ENCODE data around the gene ZBTB42. TPM values are rescaled to one million over a fixed set of nuclear protein-coding genes. Genes with fewer than 3 reads are reported as not detected.

The ZBTB42 gene
- total RNA-seq, 2 experiments from 2014 or later, result 3.1 to 3.4 TPM

GRCh38 chr14:104757681-104758392 is 43.1 kb upstream of the ZBTB42 start:
- Mint-ChIP-seq H3K36me3 (peaks cover 39% of the 10 kb centered on the region), H3K9me3 (no peaks in the 10 kb centered on the region), H3K27me3 (no peaks in the 10 kb centered on the region), H3K27ac (no peak overlapping the region), H3K4me3 (no peak overlapping the region), H3K4me1 (ENCODE audit: low read depth) (peaks cover 22% of the 10 kb centered on the region)
- DNase-seq, result no peak
- ChIA-PET POLR2A (no interaction called here), CTCF (interaction anchor here (2.0 kb wide), 1 partner anchor 11 kb away, joined by 7 read pairs; no protein-coding TSS in a partner anchor)
- intact Hi-C loops (cut with micrococcal nuclease), result no loop called here

- peaks cover 30% of the 10 kb centered on the region for H3K36me3 Mint-ChIP-seq
- no peak overlapping the region for H3K4me3 Mint-ChIP-seq
- no peak overlapping the region for H3K27ac Mint-ChIP-seq
- ChIA-PET CTCF (interaction anchor here (1.5 kb wide), 1 partner anchor 9 kb away, joined by 5 read pairs; no protein-coding TSS in a partner anchor), POLR2A (interaction anchor here (1.5 kb wide), 1 partner anchor 42 kb away, joined by 3 read pairs; the partner anchor contains the start of gene ZBTB42)
- peaks cover 14% of the 10 kb centered on the region for H3K4me1 Mint-ChIP-seq (ENCODE audit: low read depth)
- intact Hi-C loops (cut with micrococcal nuclease), result no loop called here
- DNase-seq, result no peak
- no peaks in the 10 kb centered on the region for H3K27me3 Mint-ChIP-seq
- no peaks in the 10 kb centered on the region for H3K9me3 Mint-ChIP-seq
Measured at GRCh38 chr14:104758981-104759969, 41.6 kb upstream of the ZBTB42 start.

- CTCF ChIA-PET, result interaction anchor here (0.8 to 7.5 kb wide), 3 partner anchors 13 to 61 kb away, joined by 3 to 99 read pairs (median 4); partner anchors contain the start of gene SIVA1
- no peak overlapping the region for H3K27ac Mint-ChIP-seq
- no peak overlapping the region for H3K4me3 Mint-ChIP-seq
- POLR2A ChIA-PET, result no interaction called here
- intact Hi-C loops (cut with micrococcal nuclease), result no loop called here
- DNase-seq, result no peak
- peaks cover 20% of the 10 kb centered on the region for H3K36me3 Mint-ChIP-seq
- H3K27me3 Mint-ChIP-seq, result no peaks in the 10 kb centered on the region
- no peaks in the 10 kb centered on the region for H3K9me3 Mint-ChIP-seq
- no peaks in the 10 kb centered on the region for H3K4me1 Mint-ChIP-seq (ENCODE audit: low read depth)
Measured at GRCh38 chr14:104765517-104765916, 35.4 kb upstream of the ZBTB42 start.

GRCh38 chr14:104766256-104766862 is 34.5 kb upstream of the ZBTB42 start:
- Mint-ChIP-seq H3K4me1 (ENCODE audit: low read depth) (no peaks in the 10 kb centered on the region), H3K36me3 (peaks cover 21% of the 10 kb centered on the region), H3K27ac (no peak overlapping the region), H3K4me3 (no peak overlapping the region), H3K27me3 (no peaks in the 10 kb centered on the region), H3K9me3 (peaks cover 4% of the 10 kb centered on the region)
- DNase-seq, result no peak
- ChIA-PET POLR2A (no interaction called here), CTCF (interaction anchor here (0.8 to 7.5 kb wide), 5 partner anchors 14 to 62 kb away, joined by 3 to 99 read pairs (median 4); partner anchors contain the start of gene SIVA1)
- intact Hi-C loops (cut with micrococcal nuclease), result no loop called here

GRCh38 chr14:104766863-104767633 is 33.9 kb upstream of the ZBTB42 start:
- Mint-ChIP-seq H3K27me3 (no peaks in the 10 kb centered on the region), H3K9me3 (peaks cover 4% of the 10 kb centered on the region), H3K4me1 (ENCODE audit: low read depth) (no peaks in the 10 kb centered on the region), H3K36me3 (peaks cover 27% of the 10 kb centered on the region), H3K4me3 (no peak overlapping the region), H3K27ac (no peak overlapping the region)
- CTCF ChIA-PET, result interaction anchor here (0.8 to 7.5 kb wide), 5 partner anchors 14 to 62 kb away, joined by 3 to 99 read pairs (median 4); partner anchors contain the start of gene SIVA1
- no peak for DNase-seq
- intact Hi-C loops (cut with micrococcal nuclease), result no loop called here
- POLR2A ChIA-PET, result no interaction called here

- no peaks in the 10 kb centered on the region for H3K27me3 Mint-ChIP-seq
- peaks cover 4% of the 10 kb centered on the region for H3K9me3 Mint-ChIP-seq
- H3K4me1 Mint-ChIP-seq (ENCODE audit: low read depth), result no peaks in the 10 kb centered on the region
- intact Hi-C loops (cut with micrococcal nuclease), result no loop called here
- ChIA-PET POLR2A (no interaction called here), CTCF (interaction anchor here (0.9 to 7.5 kb wide), 4 partner anchors 14 to 85 kb away, joined by 4 to 99 read pairs (median 26); partner anchors contain the start of gene SIVA1)
- no peak overlapping the region for H3K4me3 Mint-ChIP-seq
- no peak for DNase-seq
- no peak overlapping the region for H3K27ac Mint-ChIP-seq
- H3K36me3 Mint-ChIP-seq, result peaks cover 25% of the 10 kb centered on the region
Measured at GRCh38 chr14:104767634-104767918, 33.3 kb upstream of the ZBTB42 start.

- Mint-ChIP-seq H3K36me3 (peaks cover 29% of the 10 kb centered on the region), H3K27me3 (no peaks in the 10 kb centered on the region), H3K4me1 (ENCODE audit: low read depth) (no peaks in the 10 kb centered on the region), H3K4me3 (no peak overlapping the region), H3K9me3 (peaks cover 4% of the 10 kb centered on the region), H3K27ac (peak overlapping the region; percentile 49)
- intact Hi-C loops (cut with micrococcal nuclease), result loop anchor here (1.0 kb wide), 1 partner anchor 58 kb away; no protein-coding TSS in a partner anchor
- peak; percentile 94 for DNase-seq
- ChIA-PET CTCF (interaction anchor here (0.6 to 7.5 kb wide), 27 partner anchors 9 to 689 kb away, joined by 3 to 99 read pairs (median 4); partner anchors contain the start of genes SIVA1 and ZBTB42), POLR2A (no interaction called here)
Measured at GRCh38 chr14:104768437-104769323, 32.2 kb upstream of the ZBTB42 start.

GRCh38 chr14:104769324-104770071 is 31.4 kb upstream of the ZBTB42 start:
- Mint-ChIP-seq H3K4me1 (ENCODE audit: low read depth) (no peaks in the 10 kb centered on the region), H3K27me3 (no peaks in the 10 kb centered on the region), H3K4me3 (no peak overlapping the region), H3K27ac (no peak overlapping the region), H3K9me3 (peaks cover 4% of the 10 kb centered on the region), H3K36me3 (peaks cover 29% of the 10 kb centered on the region)
- POLR2A ChIA-PET, result interaction anchor here (1.5 kb wide), 1 partner anchor 25 kb away, joined by 3 read pairs; no protein-coding TSS in a partner anchor
- intact Hi-C loops (cut with micrococcal nuclease), result no loop called here
- no peak for DNase-seq
- CTCF ChIA-PET, result interaction anchor here (0.9 to 7.5 kb wide), 18 partner anchors 10 to 163 kb away, joined by 3 to 99 read pairs (median 7); partner anchors contain the start of genes ADSS1, SIVA1 and ZBTB42

GRCh38 chr14:104770072-104770579 is 30.8 kb upstream of the ZBTB42 start:
- intact Hi-C loops (cut with micrococcal nuclease), result no loop called here
- CTCF ChIA-PET, result interaction anchor here (0.9 to 7.5 kb wide), 8 partner anchors 9 to 56 kb away, joined by 3 to 99 read pairs (median 4); partner anchors contain the start of genes ADSS1 and ZBTB42
- H3K27ac Mint-ChIP-seq, result no peak overlapping the region
- H3K27me3 Mint-ChIP-seq, result no peaks in the 10 kb centered on the region
- H3K4me3 Mint-ChIP-seq, result no peak overlapping the region
- peaks cover 29% of the 10 kb centered on the region for H3K36me3 Mint-ChIP-seq
- H3K4me1 Mint-ChIP-seq (ENCODE audit: low read depth), result no peaks in the 10 kb centered on the region
- H3K9me3 Mint-ChIP-seq, result peaks cover 4% of the 10 kb centered on the region
- POLR2A ChIA-PET, result interaction anchor here (1.5 kb wide), 1 partner anchor 24 kb away, joined by 3 read pairs; no protein-coding TSS in a partner anchor
- DNase-seq, result no peak
